SHP77 treated with DMSO at 0.1 percent for 48 hours (cell line): ENCODE measurements around the gene PRKAG1.

Source experiments
- DNase-seq: peaks from one replicate; lab custom pipeline; 2025; lab: John Stamatoyannopoulos, UW

Gene PRKAG1

GRCh38 chr12:49010092-49010668, 8.4 kb downstream of the PRKAG1 start:
- no peak for DNase-seq

GRCh38 chr12:49008943-49009342, 9.6 kb downstream of the PRKAG1 start:
- no peak for DNase-seq

GRCh38 chr12:49000346-49000745, 18.2 kb downstream of the PRKAG1 start:
- DNase-seq: no peak

GRCh38 chr12:48999371-49000131, 19.0 kb downstream of the PRKAG1 start, which contains the start of gene DDN:
Gene DDN, minus strand, starts transcription at chr12:48999375. Its CDS starts 88 bp downstream, at chr12:48999287.
- no peak for DNase-seq

- no peak for DNase-seq
Observed at GRCh38 chr12:48998497-48999353, 19.9 kb downstream of the PRKAG1 start.

GRCh38 chr12:48997719-48998496, 20.7 kb downstream of the PRKAG1 start:
- no peak for DNase-seq

GRCh38 chr12:48996794-48997718, 21.5 kb downstream of the PRKAG1 start:
- DNase-seq: peak; percentile 41

- DNase-seq: peak; percentile 35
Observed at GRCh38 chr12:48995086-48995879, 23.3 kb downstream of the PRKAG1 start.

- no peak for DNase-seq
Observed at GRCh38 chr12:48994224-48995085, 24.1 kb downstream of the PRKAG1 start.

GRCh38 chr12:48993787-48994186, 24.8 kb downstream of the PRKAG1 start:
- DNase-seq: no peak

- no peak for DNase-seq
Observed at GRCh38 chr12:48991247-48992050, 27.1 kb downstream of the PRKAG1 start.

- DNase-seq: no peak
Observed at GRCh38 chr12:48990552-48990951, 28.0 kb downstream of the PRKAG1 start.

GRCh38 chr12:48988030-48988649, 30.4 kb downstream of the PRKAG1 start:
- no peak for DNase-seq

- DNase-seq: no peak
Observed at GRCh38 chr12:48986720-48987291, 31.8 kb downstream of the PRKAG1 start.

- no peak for DNase-seq
Observed at GRCh38 chr12:48985901-48986300, 32.7 kb downstream of the PRKAG1 start.

- no peak for DNase-seq
Observed at GRCh38 chr12:48985475-48985897, 33.1 kb downstream of the PRKAG1 start.

- DNase-seq: no peak
Observed at GRCh38 chr12:48982397-48983080, 36.0 kb downstream of the PRKAG1 start.
